ENCODE data around the gene KCNJ3. TPM values are rescaled to one million over a fixed set of nuclear protein-coding genes. Genes with fewer than 3 reads are reported as not detected.

Gene KCNJ3
- total and polyA plus RNA-seq, 2 donors (not counting 1 experiment from before 2014, with no cell fraction given) = not detected

- Histone ChIP-seq H3K27ac (ENCODE audit: insufficient read depth, low read length) (no peak overlapping the region), H3K27me3 (ENCODE audit: control insufficient read depth, insufficient read depth, low read length) (no peaks in the 10 kb centered on the region), H3K4me3 (replicated peaks in 1 of 4; ENCODE audit: control extremely low read depth in 1 of 4, insufficient read depth in 1 of 4, low read depth in 3 of 4, low read length in 4 of 4) (no peak overlapping the region), H3K36me3 (ENCODE audit: control insufficient read depth, insufficient read depth, low read length) (no peaks in the 10 kb centered on the region), H3K9ac (ENCODE audit: insufficient read depth, low read length) (no peak overlapping the region), H4K20me1 (ENCODE audit: control insufficient read depth, extremely low read depth, insufficient read depth, low read length) (no peaks in the 10 kb centered on the region), H3K4me1 (ENCODE audit: control insufficient read depth, extremely low read depth, insufficient read depth, low read length) (no peaks in the 10 kb centered on the region), H2AFZ (ENCODE audit: low read length) (no peak overlapping the region), H3K9me3 (ENCODE audit: control insufficient read depth, insufficient read depth, low read depth, low read length) (no peaks in the 10 kb centered on the region), H3K79me2 (ENCODE audit: control insufficient read depth, insufficient read depth, low read length) (no peaks in the 10 kb centered on the region), H3K4me2 (ENCODE audit: extremely low read depth, insufficient read depth, low read length) (no peak overlapping the region)
- TF ChIP-seq CTCF (conservative IDR thresholded peaks at IDR 0.05 in 1 of 2, IDR thresholded peaks at IDR 0.05 in 1 of 2; ENCODE audit: low read depth in 1 of 2, low read length in 2 of 2) (no peak), EZH2 (IDR thresholded peaks at IDR 0.05; ENCODE audit: low read length, missing control alignments) (no peak)
- no peak for DNase-seq (ENCODE audit: low read depth in 2 of 2)
Measured at GRCh38 chr2:154901063-154901462, 202.6 kb downstream of the KCNJ3 start.

All from fibroblast of lung (primary cell).